Body of pancreas (tissue), 4 donors: ENCODE measurements around the gene ITGA8. TPM values are rescaled to one million over a fixed set of nuclear protein-coding genes. Genes with fewer than 3 reads are reported as not detected.

Experiments
- ATAC-seq: fragments of 150-250 bp; one replicate; pipeline ENCODE4 v1.9.1; 2016
- DNase-seq, 4 donors: peaks; one replicate each; pipeline ENCODE4 v3.0.0-alpha.2; 2019
- H3K27ac ChIP-seq, 4 donors: fragments of 200-600 bp; sonication (generic); 1 replicate in 3 of 4; 2 replicates in 1 of 4; pipeline versions ENCODE4 v1.5.1 to v1.6.1; 2016 to 2019; ENCODE audit warnings: mild to moderate bottlenecking in 1 of 4, mixed read lengths in 1 of 4, moderate library complexity in 1 of 4
- H3K27me3 ChIP-seq, 2 donors: fragments of 200-600 bp; sonication (generic); one replicate each; pipeline ENCODE4 v1.6.0; 2016; ENCODE audit warnings: mild to moderate bottlenecking in 1 of 2
- H3K36me3 ChIP-seq, 2 donors: fragments of 200-600 bp; sonication (generic); replicated peaks in 1 of 2; 2 replicates each; pipeline ENCODE4 v1.5.1; 2016; ENCODE audit warnings: low read depth in 2 of 2; ENCODE audit not compliant: insufficient read depth in 1 of 2
- H3K4me1 ChIP-seq: fragments of 200-600 bp; sonication (generic); one replicate; pipeline ENCODE4 v1.6.0; 2016
- H3K4me3 ChIP-seq, 2 donors: fragments of 200-600 bp; sonication (generic); 1 replicate in 1 of 2; 2 replicates in 1 of 2; pipeline ENCODE4 v1.5.1; 2016 to 2019
- H3K9me3 ChIP-seq, 3 donors: fragments of 200-600 bp; sonication (generic); 1 replicate in 2 of 3; 2 replicates in 1 of 3; pipeline ENCODE4 v1.5.1; 2016
- CTCF ChIP-seq, 7 experiments: fragments of 450-650 bp in 4 of 7; fragments of 200-600 bp in 3 of 7; sonication (generic) in 3 of 7; IDR thresholded peaks; one replicate each; pipeline ENCODE4 v1.5.1; 2016 to 2019; ENCODE audit warnings: antibody characterized with exemption in 7 of 7
- POLR2A ChIP-seq, 3 donors: fragments of 450-650 bp; IDR thresholded peaks; one replicate each; pipeline ENCODE4 v1.6.1; 2016; ENCODE audit warnings: antibody characterized with exemption in 3 of 3, mild to moderate bottlenecking in 2 of 3
- WGBS, 2 donors: methylation state at CpG; one replicate each; pipeline ENCODE4 v1.1.5; 2017; 5-methylcytosine and 5-hydroxymethylcytosine counted together
- intact Hi-C: fragments of 100-400 bp; cut with DNase I; formaldehyde crosslinking; loops from one replicate; pipeline ENCODE4 v1.15.1; 2023
- total RNA-seq, 2 donors: library from RNA; depleted of rRNA; stranded (reverse); fragments of >200 nt; gene quantifications; one replicate each; pipeline ENCODE4 v1.1.0, GENCODE V29; 2016

The ITGA8 gene
- total RNA-seq, 2 donors from 2014 or later, result 0.66 to 0.78 TPM

- Histone ChIP-seq H3K4me3 (no peak overlapping the region), H3K9me3 (no peaks in the 10 kb centered on the region), H3K27ac (no peak overlapping the region), H3K36me3 (no peaks in the 10 kb centered on the region), H3K4me1 (no peaks in the 10 kb centered on the region), H3K27me3 (no peaks in the 10 kb centered on the region)
- WGBS, 2 donors, result 87 to 90% methylated on average over 3 of the region's 3 CpGs
- DNase-seq (no peak), ATAC-seq (no peak)
- TF ChIP-seq POLR2A (IDR thresholded peaks at IDR 0.05), result no peak
- no peak for TF ChIP-seq CTCF (IDR thresholded peaks at IDR 0.05)
- intact Hi-C loops, result no loop called here
Measured at GRCh38 chr10:15742836-15743235, 23.1 kb upstream of the ITGA8 start.

GRCh38 chr10:15742102-15742501 lies 22.4 kb upstream of the ITGA8 start:
- Histone ChIP-seq H3K9me3 (no peaks in the 10 kb centered on the region), H3K27me3 (no peaks in the 10 kb centered on the region), H3K27ac (no peak overlapping the region), H3K4me1 (no peaks in the 10 kb centered on the region), H3K36me3 (no peaks in the 10 kb centered on the region), H3K4me3 (no peak overlapping the region)
- TF ChIP-seq POLR2A (IDR thresholded peaks at IDR 0.05) (no peak), CTCF (IDR thresholded peaks at IDR 0.05) (no peak)
- DNase-seq (no peak), ATAC-seq (no peak)
- WGBS, 2 donors, result 35 to 36% methylated on average over 5 of the region's 5 CpGs
- intact Hi-C loops, result no loop called here

- no peak overlapping the region for H3K27ac ChIP-seq
- no peak for TF ChIP-seq POLR2A (IDR thresholded peaks at IDR 0.05)
- TF ChIP-seq CTCF (IDR thresholded peaks at IDR 0.05), result no peak
- 70 to 82% methylated on average over 5 of the region's 5 CpGs for WGBS, 2 donors
Measured at GRCh38 chr10:15741581-15741980, 21.9 kb upstream of the ITGA8 start.

GRCh38 chr10:15740261-15740660 lies 20.5 kb upstream of the ITGA8 start:
- 74 to 82% methylated on average over 6 of the region's 6 CpGs for WGBS, 2 donors
- ATAC-seq (no peak), DNase-seq (no peak)

More at GRCh38 chr10:15741581-15741980, 21.9 kb upstream of the ITGA8 start:
- ATAC-seq, result no peak
- DNase-seq, result no peak
- Histone ChIP-seq H3K9me3 (no peaks in the 10 kb centered on the region), H3K4me1 (no peaks in the 10 kb centered on the region), H3K36me3 (no peaks in the 10 kb centered on the region), H3K27me3 (no peaks in the 10 kb centered on the region), H3K4me3 (no peak overlapping the region)
- intact Hi-C loops, result no loop called here

More at GRCh38 chr10:15740261-15740660, 20.5 kb upstream of the ITGA8 start:
- Histone ChIP-seq H3K36me3 (no peaks in the 10 kb centered on the region), H3K4me1 (no peaks in the 10 kb centered on the region), H3K4me3 (no peak overlapping the region), H3K9me3 (no peaks in the 10 kb centered on the region), H3K27me3 (no peaks in the 10 kb centered on the region), H3K27ac (no peak overlapping the region)
- TF ChIP-seq POLR2A (IDR thresholded peaks at IDR 0.05), result no peak
- TF ChIP-seq CTCF (IDR thresholded peaks at IDR 0.05), result no peak
- intact Hi-C loops, result no loop called here
